BE2C (cell line): ENCODE data around the gene IFNA13.

Experiments used
- DNase-seq: peaks from one replicate; pipeline ENCODE4 v3.0.0-alpha.2; 2020
- H3K27me3 ChIP-seq: fragments of 250-450 bp; sonication (Bioruptor Pico); 2 replicates; pipeline ENCODE4 v1.5.1; 2020; ENCODE audit warnings: mild to moderate bottlenecking
- H3K36me3 ChIP-seq: fragments of 250-450 bp; sonication (Bioruptor Pico); 2 replicates; pipeline ENCODE4 v1.5.1; 2020; ENCODE audit warnings: mild to moderate bottlenecking
- H3K4me1 ChIP-seq: fragments of 250-450 bp; sonication (Bioruptor Pico); 2 replicates; pipeline ENCODE4 v1.5.1; 2020
- H3K4me3 ChIP-seq: 2 replicates; pipeline ENCODE4 v1.5.1; 2011; ENCODE audit warnings: low read depth, low read length
- H3K9me3 ChIP-seq: fragments of 250-450 bp; sonication (Bioruptor Pico); 2 replicates; pipeline ENCODE4 v1.5.1; 2020
- CTCF ChIP-seq: IDR thresholded peaks from 2 replicates; pipeline ENCODE4 v1.5.1; 2012; ENCODE audit warnings: mild to moderate bottlenecking, low read depth, low read length

The IFNA13 gene

DNA sequence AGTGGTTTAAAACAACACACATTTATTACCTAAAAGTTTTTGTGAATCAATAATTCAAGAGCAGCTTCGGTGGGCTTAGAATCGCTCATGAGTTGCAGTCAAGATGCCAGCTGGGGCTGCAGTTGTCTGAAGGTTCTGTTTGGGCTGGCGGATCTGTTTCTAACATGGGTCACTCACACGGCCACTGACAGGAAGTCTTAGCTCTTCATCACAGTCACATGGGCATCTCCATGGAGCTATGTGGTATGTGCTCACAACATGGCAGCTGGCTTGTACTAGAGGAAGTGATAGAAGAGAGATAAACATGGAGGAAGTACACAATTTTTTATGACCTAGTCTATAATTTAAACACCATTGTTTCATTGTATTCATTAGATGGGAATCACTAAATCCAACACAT lies 43.8 kb downstream of the IFNA13 start:
- H3K36me3 ChIP-seq: no peaks in the 10 kb centered on the region; the same call in 1 of the 2 replicates
- H3K9me3 ChIP-seq: no peaks in the 10 kb centered on the region
- no peak for TF ChIP-seq CTCF

DNA sequence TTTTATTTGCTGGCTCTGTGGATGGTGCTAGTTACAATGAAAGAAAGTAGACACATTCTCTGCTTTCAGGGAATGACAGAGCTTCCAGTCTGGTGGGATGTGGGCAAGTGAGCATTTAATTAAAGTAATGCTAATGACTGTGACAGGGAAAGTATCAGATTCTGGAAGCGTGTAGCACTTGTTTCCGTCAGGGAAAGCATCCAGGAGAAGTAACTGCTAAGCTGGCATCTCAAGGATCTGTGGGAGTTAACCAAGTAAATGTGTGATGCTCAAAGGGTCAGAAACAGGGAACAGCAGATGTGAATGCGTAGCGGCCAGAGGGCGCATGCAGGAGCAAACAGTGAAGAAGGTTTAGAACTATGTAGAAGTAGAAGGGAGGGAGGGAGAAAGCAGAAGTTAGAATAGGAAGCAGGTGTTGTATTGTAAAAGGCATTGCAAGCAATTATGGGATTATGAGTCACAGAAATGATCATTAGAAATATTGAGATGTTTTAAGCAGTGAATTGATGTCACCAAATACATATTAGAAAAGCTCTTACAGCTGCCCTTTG lies 44.9 kb downstream of the IFNA13 start:
- TF ChIP-seq CTCF: no peak
- Histone ChIP-seq H3K9me3 (no peaks in the 10 kb centered on the region), H3K4me1 (no peaks in the 10 kb centered on the region; the same call in 1 of the 2 replicates), H3K36me3 (no peaks in the 10 kb centered on the region; the same call in 1 of the 2 replicates), H3K4me3 (no peak overlapping the region), H3K27me3 (no peaks in the 10 kb centered on the region)
- DNase-seq: no peak

More for the DNA sequence above, 43.8 kb downstream of the IFNA13 start:
- DNase-seq: no peak
- H3K4me1 ChIP-seq: no peaks in the 10 kb centered on the region; the same call in 1 of the 2 replicates
- no peaks in the 10 kb centered on the region for H3K27me3 ChIP-seq
- no peak overlapping the region for H3K4me3 ChIP-seq

DNA sequence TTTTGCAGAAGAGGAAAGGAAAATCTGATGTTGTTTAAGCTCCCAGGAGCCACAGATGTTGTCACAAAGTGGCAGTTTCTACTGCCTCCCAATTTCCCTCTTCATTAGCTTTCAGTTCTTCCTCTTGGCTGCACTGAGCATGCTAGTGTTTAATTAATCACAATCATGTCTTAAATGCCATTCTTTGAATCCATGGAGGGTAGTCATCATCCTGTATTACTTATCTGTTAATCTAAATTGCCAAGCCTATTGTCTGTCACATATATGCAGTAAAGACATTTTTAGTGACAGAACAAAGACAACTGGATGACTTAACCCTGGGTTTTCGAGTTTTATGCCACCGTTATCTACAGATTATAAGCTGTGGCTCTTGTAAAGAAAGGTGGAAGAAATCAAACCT lies 47.4 kb downstream of the IFNA13 start:
- Histone ChIP-seq H3K4me3 (no peak overlapping the region), H3K27me3 (peaks cover 11% of the 10 kb centered on the region), H3K9me3 (no peaks in the 10 kb centered on the region), H3K36me3 (no peaks in the 10 kb centered on the region; the same call in 1 of the 2 replicates), H3K4me1 (no peaks in the 10 kb centered on the region; the same call in 1 of the 2 replicates)
- no peak for TF ChIP-seq CTCF
- no peak for DNase-seq

- no peaks in the 10 kb centered on the region; the same call in 1 of the 2 replicates for H3K36me3 ChIP-seq
- no peaks in the 10 kb centered on the region for H3K9me3 ChIP-seq
- peak; percentile 75 for TF ChIP-seq CTCF
- no peaks in the 10 kb centered on the region; the same call in 1 of the 2 replicates for H3K4me1 ChIP-seq
- no peak overlapping the region for H3K4me3 ChIP-seq
- DNase-seq: peak; percentile 37
- H3K27me3 ChIP-seq: peaks cover 15% of the 10 kb centered on the region
Measured at GRCh38 chr9:21317956-21318923, 49.6 kb downstream of the IFNA13 start.
